GM11168 (cell line): ENCODE data around the gene DHRS4L2.
"Not testable (repeated sequence)": the region's sequence is repeated elsewhere in the genome, so short reads cannot be mapped to it uniquely, and the experiment has no call there.

ENCODE experiments used
- in situ Hi-C: fragments of 300-500 bp; cut with MboI; formaldehyde crosslinking; loops from one replicate; pipeline ENCODE4 v1.12.0; 2022; ENCODE audit warnings: low sequenced_read_pairs; ENCODE audit not compliant: unreplicated experiment

DHRS4L2 gene

GRCh38 chr14:23969481-23970282 is 19.0 kb upstream of the DHRS4L2 start:
- in situ Hi-C loops: loop anchor here (5.0 kb wide), 1 partner anchor 48 kb away; no protein-coding TSS in a partner anchor

GRCh38 chr14:23970283-23970659 is 18.5 kb upstream of the DHRS4L2 start:
- in situ Hi-C loops: loop anchor here (5.0 kb wide), 1 partner anchor 47 kb away; no protein-coding TSS in a partner anchor

GRCh38 chr14:23973178-23973577 is 15.6 kb upstream of the DHRS4L2 start:
- in situ Hi-C loops: loop anchor here (5.0 kb wide), 1 partner anchor 44 kb away; no protein-coding TSS in a partner anchor

GRCh38 chr14:23974041-23974440 is 14.7 kb upstream of the DHRS4L2 start:
- in situ Hi-C loops: loop anchor here (5.0 kb wide), 1 partner anchor 43 kb away; no protein-coding TSS in a partner anchor

GRCh38 chr14:23977208-23977607 is 11.5 kb upstream of the DHRS4L2 start:
- in situ Hi-C loops: loop anchor here (25.0 kb wide), 1 partner anchor 110 kb away; the partner anchor contains the start of gene PCK2

- in situ Hi-C loops: loop anchor here (25.0 kb wide), 1 partner anchor 105 kb away; the partner anchor contains the start of gene PCK2
Measured at GRCh38 chr14:23981951-23982813, 6.5 kb upstream of the DHRS4L2 start.

GRCh38 chr14:23984891-23985602 is 3.7 kb upstream of the DHRS4L2 start:
- in situ Hi-C loops: loop anchor here (25.0 kb wide), 1 partner anchor 102 kb away; the partner anchor contains the start of gene PCK2

- in situ Hi-C loops: loop anchor here (25.0 kb wide), 1 partner anchor 99 kb away; the partner anchor contains the start of gene PCK2
Measured at GRCh38 chr14:23988223-23988606, 514 bp upstream of the DHRS4L2 start.

GRCh38 chr14:23989734-23990445 is 1.2 kb downstream of the DHRS4L2 start:
- in situ Hi-C loops: loop anchor here (25.0 kb wide), 1 partner anchor 97 kb away; the partner anchor contains the start of gene PCK2

- in situ Hi-C loops: loop anchor here (25.0 kb wide), 1 partner anchor 96 kb away; the partner anchor contains the start of gene PCK2
Measured at GRCh38 chr14:23990961-23991360, 2.2 kb downstream of the DHRS4L2 start.

- in situ Hi-C loops: loop anchor here (25.0 kb wide), 1 partner anchor 94 kb away; the partner anchor contains the start of gene PCK2
Measured at GRCh38 chr14:23993042-23993441, 4.3 kb downstream of the DHRS4L2 start.

- in situ Hi-C loops: loop anchor here (25.0 kb wide), 1 partner anchor 91 kb away; the partner anchor contains the start of gene PCK2
Measured at GRCh38 chr14:23996009-23996408, 7.3 kb downstream of the DHRS4L2 start.

GRCh38 chr14:23996825-23997224 is 8.1 kb downstream of the DHRS4L2 start:
- in situ Hi-C loops: loop anchor here (25.0 kb wide), 1 partner anchor 90 kb away; the partner anchor contains the start of gene PCK2

- in situ Hi-C loops: loop anchor here (25.0 kb wide), 1 partner anchor 88 kb away; the partner anchor contains the start of gene PCK2
Measured at GRCh38 chr14:23999640-24000039, 10.9 kb downstream of the DHRS4L2 start.

- in situ Hi-C loops: not testable (repeated sequence)
Measured at GRCh38 chr14:24001078-24001477, 12.3 kb downstream of the DHRS4L2 start.

GRCh38 chr14:24001679-24002078 is 12.9 kb downstream of the DHRS4L2 start:
- in situ Hi-C loops: not testable (repeated sequence)

GRCh38 chr14:24006471-24006816 is 17.7 kb downstream of the DHRS4L2 start:
- in situ Hi-C loops: not testable (repeated sequence)

GRCh38 chr14:24006817-24007652 is 18.3 kb downstream of the DHRS4L2 start:
- in situ Hi-C loops: not testable (repeated sequence)
